Testis (tissue), 3 donors: ENCODE data around the gene FAM3C. TPM values are rescaled to one million over a fixed set of nuclear protein-coding genes. Genes with fewer than 3 reads are reported as not detected.

Source experiments
- DNase-seq: peaks from one replicate; pipeline ENCODE4 v3.0.0-alpha.2; 2019
- H3K27ac ChIP-seq, 2 donors: fragments of 200-600 bp; sonication (generic); one replicate each; pipeline ENCODE4 v1.5.1; 2019
- H3K27me3 ChIP-seq: fragments of 200-600 bp; sonication (generic); one replicate; pipeline ENCODE4 v1.5.1; 2019
- H3K36me3 ChIP-seq: fragments of 200-600 bp; sonication (generic); one replicate; pipeline ENCODE4 v1.5.1; 2017; ENCODE audit warnings: low read depth; ENCODE audit errors: missing control alignments
- H3K4me1 ChIP-seq: fragments of 200-600 bp; sonication (generic); one replicate; pipeline ENCODE4 v1.5.1; 2019
- H3K4me3 ChIP-seq, 2 donors: fragments of 200-600 bp; sonication (generic); one replicate each; pipeline ENCODE4 v1.5.1; 2017 to 2019
- H3K9me3 ChIP-seq: fragments of 200-600 bp; sonication (generic); one replicate; pipeline ENCODE4 v1.5.1; 2017
- POLR2A ChIP-seq: fragments of 450-650 bp; IDR thresholded peaks from one replicate; pipeline ENCODE4 v1.6.1; 2017; ENCODE audit warnings: antibody characterized with exemption, mild to moderate bottlenecking, moderate library complexity
- WGBS, 2 donors: methylation state at CpG; one replicate each; pipeline ENCODE4 v1.1.5; 2018; 5-methylcytosine and 5-hydroxymethylcytosine counted together
- intact Hi-C: fragments of 100-400 bp; cut with DNase I; formaldehyde crosslinking; loops from one replicate; pipeline ENCODE4 v1.15.1; 2023; ENCODE audit warnings: low total_unique reads
- polyA plus RNA-seq: library from polyadenylated mRNA; stranded (reverse); fragments of 350-450 nt; fragmentation: Illumina TruSeq; extraction: RNeasy Lipid Tissue Mini Kit (QIAGEN cat#74804); gene quantifications from one replicate; pipeline ENCODE4 v1.2.3, GENCODE V29; 2014; ENCODE audit warnings: low read depth, low replicate concordance; ENCODE audit not compliant: insufficient read depth
- total RNA-seq, 2 donors: library from RNA; depleted of rRNA; stranded (reverse); fragments of >200 nt; gene quantifications; one replicate each; pipeline ENCODE4 v1.2.3, GENCODE V29; 2016
- TF ChIP-seq, protein P1 (sequence below), 3 experiments: fragments of 450-650 bp in 2 of 3; fragments of 200-600 bp in 1 of 3; sonication (generic) in 1 of 3; IDR thresholded peaks; one replicate each; pipeline ENCODE4 v1.5.1; 2016 to 2019; ENCODE audit warnings: antibody characterized with exemption in 3 of 3, mild to moderate bottlenecking in 2 of 3, moderate library complexity in 1 of 3

FAM3C gene
- total and polyA plus RNA-seq, 3 donors from 2014 or later = 31.8 to 50.7 (median 35.9) TPM

DNA sequence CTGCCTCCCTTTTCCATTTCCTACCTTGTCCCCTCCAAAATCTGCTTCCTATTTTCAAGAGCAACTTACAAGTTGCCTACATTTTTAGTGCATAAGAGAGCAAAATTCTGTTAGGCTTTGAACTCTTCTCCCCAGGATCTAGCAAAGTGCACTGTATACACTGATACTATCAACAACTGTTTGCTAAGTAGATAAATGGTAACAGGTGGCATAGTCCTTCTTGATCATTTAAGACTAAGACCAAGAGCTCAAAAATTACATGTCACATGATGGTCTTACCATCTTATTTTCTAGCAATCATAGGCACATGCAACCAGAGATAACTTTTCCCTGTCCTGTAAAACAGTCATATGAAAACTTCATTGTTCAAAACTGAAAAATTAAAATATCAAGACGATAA lies 16.2 kb downstream of the FAM3C start:
- no peak overlapping the region for H3K27ac ChIP-seq
- H3K4me3 ChIP-seq = no peak overlapping the region
- H3K9me3 ChIP-seq = no peaks in the 10 kb centered on the region
- TF ChIP-seq POLR2A = no peak
- TF ChIP-seq, protein P1, sequence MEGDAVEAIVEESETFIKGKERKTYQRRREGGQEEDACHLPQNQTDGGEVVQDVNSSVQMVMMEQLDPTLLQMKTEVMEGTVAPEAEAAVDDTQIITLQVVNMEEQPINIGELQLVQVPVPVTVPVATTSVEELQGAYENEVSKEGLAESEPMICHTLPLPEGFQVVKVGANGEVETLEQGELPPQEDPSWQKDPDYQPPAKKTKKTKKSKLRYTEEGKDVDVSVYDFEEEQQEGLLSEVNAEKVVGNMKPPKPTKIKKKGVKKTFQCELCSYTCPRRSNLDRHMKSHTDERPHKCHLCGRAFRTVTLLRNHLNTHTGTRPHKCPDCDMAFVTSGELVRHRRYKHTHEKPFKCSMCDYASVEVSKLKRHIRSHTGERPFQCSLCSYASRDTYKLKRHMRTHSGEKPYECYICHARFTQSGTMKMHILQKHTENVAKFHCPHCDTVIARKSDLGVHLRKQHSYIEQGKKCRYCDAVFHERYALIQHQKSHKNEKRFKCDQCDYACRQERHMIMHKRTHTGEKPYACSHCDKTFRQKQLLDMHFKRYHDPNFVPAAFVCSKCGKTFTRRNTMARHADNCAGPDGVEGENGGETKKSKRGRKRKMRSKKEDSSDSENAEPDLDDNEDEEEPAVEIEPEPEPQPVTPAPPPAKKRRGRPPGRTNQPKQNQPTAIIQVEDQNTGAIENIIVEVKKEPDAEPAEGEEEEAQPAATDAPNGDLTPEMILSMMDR (IDR thresholded peaks at IDR 0.05) = no peak
- DNase-seq = no peak
- 82 to 94% methylated on average over 1 of the region's 1 CpG for WGBS, 2 donors
- H3K27me3 ChIP-seq = no peaks in the 10 kb centered on the region
- no peaks in the 10 kb centered on the region for H3K4me1 ChIP-seq
- intact Hi-C loops = no loop called here
- no peaks in the 10 kb centered on the region for H3K36me3 ChIP-seq

DNA sequence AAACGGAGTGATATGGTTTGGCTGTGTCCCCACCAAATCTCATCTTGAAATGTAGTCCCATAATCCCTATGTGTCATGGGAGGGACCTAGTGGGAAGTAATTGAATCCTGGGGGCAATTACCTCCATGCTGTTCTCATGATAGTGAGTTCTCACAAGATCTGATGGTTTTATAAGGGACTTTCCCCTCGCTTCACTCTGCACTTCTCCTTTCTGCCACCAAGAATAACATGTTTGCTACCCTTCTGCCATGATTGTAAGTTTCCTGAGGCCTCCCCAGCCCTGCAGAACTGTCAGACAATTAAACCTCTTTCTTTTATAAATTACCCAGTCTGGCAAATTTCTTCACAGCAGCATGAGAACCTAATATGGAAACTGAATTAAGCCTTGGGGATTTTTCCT lies 19.1 kb downstream of the FAM3C start:
- Histone ChIP-seq H3K4me1 (no peaks in the 10 kb centered on the region), H3K27ac (no peak overlapping the region), H3K36me3 (no peaks in the 10 kb centered on the region), H3K27me3 (no peaks in the 10 kb centered on the region), H3K4me3 (no peak overlapping the region), H3K9me3 (no peaks in the 10 kb centered on the region)
- WGBS, 2 donors = 95 to 98% methylated on average over 2 of the region's 2 CpGs
- TF ChIP-seq, protein P1 (IDR thresholded peaks at IDR 0.05) = no peak
- TF ChIP-seq POLR2A = no peak
- intact Hi-C loops = no loop called here
- no peak for DNase-seq

DNA sequence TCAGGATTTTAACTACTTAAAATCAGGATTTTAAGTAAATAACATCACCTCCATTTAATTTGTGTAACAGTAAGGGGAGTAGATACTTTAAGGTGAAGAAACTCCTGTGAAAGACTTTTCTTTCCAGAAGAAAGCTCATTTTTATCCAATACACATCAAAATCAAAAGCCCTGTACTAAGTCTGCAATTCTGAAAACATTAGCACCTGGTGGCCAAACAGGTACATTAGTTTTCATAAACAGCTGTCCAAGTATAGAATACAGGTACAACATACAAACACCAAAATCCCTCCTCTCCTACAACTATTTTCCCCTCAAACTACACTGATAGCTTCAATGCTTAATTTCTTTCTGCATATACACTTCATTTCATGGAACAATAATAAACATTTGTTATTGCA lies 22.9 kb downstream of the FAM3C start:
- no peak overlapping the region for H3K4me3 ChIP-seq
- H3K9me3 ChIP-seq = no peaks in the 10 kb centered on the region
- intact Hi-C loops = no loop called here
- no peaks in the 10 kb centered on the region for H3K36me3 ChIP-seq
- no peak overlapping the region for H3K27ac ChIP-seq
- H3K4me1 ChIP-seq = no peaks in the 10 kb centered on the region
- no peaks in the 10 kb centered on the region for H3K27me3 ChIP-seq
- DNase-seq = no peak
- TF ChIP-seq POLR2A = no peak
- TF ChIP-seq, protein P1 (IDR thresholded peaks at IDR 0.05) = peak in 1 of 3 experiments; percentile 26

DNA sequence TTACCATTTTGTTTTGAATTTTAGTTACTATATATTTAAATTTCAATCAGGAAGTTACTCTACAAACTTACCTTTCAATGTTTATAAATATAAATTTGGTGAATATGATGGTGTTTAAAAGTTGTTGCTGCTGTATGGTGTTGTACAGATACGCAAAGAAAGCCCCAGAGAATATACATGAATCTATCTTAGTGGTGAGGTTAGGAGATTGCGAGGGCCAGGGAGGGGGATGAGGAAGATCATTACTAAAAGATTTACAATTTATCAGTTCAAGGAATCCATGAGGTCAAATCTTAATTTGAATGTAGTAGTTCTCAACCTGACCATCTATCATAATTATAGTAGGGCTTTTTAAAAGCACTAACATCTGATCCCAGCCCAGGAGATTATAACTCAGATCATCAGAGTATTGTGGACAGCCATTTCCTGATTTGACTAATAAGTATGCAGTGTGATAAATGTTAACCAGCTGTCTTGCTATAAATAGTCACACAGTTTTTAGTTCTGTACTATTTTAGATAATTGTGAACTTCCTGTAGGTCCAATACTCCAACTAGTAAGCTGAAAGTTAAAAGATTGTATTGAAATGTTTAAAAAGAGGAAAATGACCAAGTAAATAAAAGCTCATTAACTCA lies 23.6 kb downstream of the FAM3C start:
- WGBS, 2 donors = 94 to 97% methylated on average over 2 of the region's 2 CpGs
- no peak for DNase-seq
- Histone ChIP-seq H3K4me1 (no peaks in the 10 kb centered on the region), H3K27ac (no peak overlapping the region), H3K4me3 (no peak overlapping the region), H3K9me3 (no peaks in the 10 kb centered on the region), H3K36me3 (no peaks in the 10 kb centered on the region), H3K27me3 (no peaks in the 10 kb centered on the region)
- intact Hi-C loops = no loop called here
- TF ChIP-seq, protein P1 (IDR thresholded peaks at IDR 0.05) = no peak
- no peak for TF ChIP-seq POLR2A

DNA sequence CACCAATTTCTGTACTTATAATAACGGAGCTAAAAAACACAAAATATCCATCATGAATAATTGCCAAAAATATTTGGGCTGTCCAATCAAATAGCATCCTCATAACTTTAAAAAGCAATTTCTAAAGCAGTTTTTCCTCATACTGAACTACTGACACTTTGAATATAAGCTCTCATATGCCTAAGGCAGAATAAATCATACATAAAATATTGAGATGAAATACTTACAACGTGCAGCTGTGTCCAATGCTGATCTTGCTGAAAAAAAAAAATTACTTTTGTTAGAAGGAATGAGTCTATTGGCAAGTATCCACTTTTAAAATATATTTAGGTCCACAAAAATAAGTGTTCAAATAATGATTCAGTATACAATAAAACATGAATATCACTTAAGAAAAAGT lies 24.2 kb downstream of the FAM3C start:
- Histone ChIP-seq H3K27me3 (no peaks in the 10 kb centered on the region), H3K4me1 (no peaks in the 10 kb centered on the region), H3K4me3 (no peak overlapping the region), H3K27ac (no peak overlapping the region), H3K9me3 (no peaks in the 10 kb centered on the region), H3K36me3 (no peaks in the 10 kb centered on the region)
- intact Hi-C loops = no loop called here
- TF ChIP-seq POLR2A = no peak
- TF ChIP-seq, protein P1 (IDR thresholded peaks at IDR 0.05) = no peak
- WGBS, 2 donors = 60 to 61% methylated on average over 2 of the region's 2 CpGs
- DNase-seq = no peak
